T follicular helper cell (primary cell): ENCODE results near the gene IFNA6.

Source experiments
- DNase-seq: peaks from one replicate; pipeline ENCODE4 v3.0.0-alpha.2; 2020; ENCODE audit warnings: low read depth

The IFNA6 gene

GRCh38 chr9:21331676-21332402 is 18.8 kb downstream of the IFNA6 start:
- DNase-seq: no peak

GRCh38 chr9:21326526-21327139 is 24.1 kb downstream of the IFNA6 start:
- no peak for DNase-seq

- DNase-seq: no peak
These were observed 26.6 kb downstream of the IFNA6 start for GRCh38 chr9:21324047-21324446.

GRCh38 chr9:21322911-21323461 is 27.7 kb downstream of the IFNA6 start:
- DNase-seq: no peak

GRCh38 chr9:21320465-21320864 is 30.2 kb downstream of the IFNA6 start:
- no peak for DNase-seq

- peak; percentile 5 for DNase-seq
These were observed 32.4 kb downstream of the IFNA6 start for GRCh38 chr9:21317956-21318923.

GRCh38 chr9:21316860-21317259 is 33.8 kb downstream of the IFNA6 start:
- no peak for DNase-seq

- DNase-seq: no peak
These were observed 34.5 kb downstream of the IFNA6 start for GRCh38 chr9:21316032-21316842.

- DNase-seq: no peak
These were observed 36.5 kb downstream of the IFNA6 start for GRCh38 chr9:21314152-21314551.

GRCh38 chr9:21311889-21312288 is 38.8 kb downstream of the IFNA6 start:
- no peak for DNase-seq

- DNase-seq: no peak
These were observed 45.5 kb downstream of the IFNA6 start, which contains the start of gene IFNA5 for GRCh38 chr9:21305213-21305612. TSS of gene IFNA5 (minus strand) at chr9:21305313. CDS start at chr9:21305256, 57 bp downstream.
